Endodermal cell (in vitro differentiated cells): ENCODE measurements around the gene GAL3ST3. TPM values are rescaled to one million over a fixed set of nuclear protein-coding genes. Genes with fewer than 3 reads are reported as not detected.
A peak's percentile ranks its signal among the peaks of the same experiment; 100 is the strongest.

Experiments
- DNase-seq: peaks from one replicate; pipeline ENCODE4 v3.0.0-alpha.2; 2017
- H3K27ac ChIP-seq: 2 replicates; pipeline ENCODE4 v1.5.1; 2013; ENCODE audit warnings: mild to moderate bottlenecking, low read depth, low read length, moderate library complexity
- H3K27me3 ChIP-seq: 2 replicates; pipeline ENCODE4 v1.6.1; 2013; ENCODE audit warnings: mild to moderate bottlenecking, low read length, moderate library complexity; ENCODE audit not compliant: insufficient read depth, control insufficient read depth, poor library complexity, severe bottlenecking
- H3K36me3 ChIP-seq: 2 replicates; pipeline ENCODE4 v1.7.0; 2013; ENCODE audit warnings: mild to moderate bottlenecking, low read length, moderate library complexity; ENCODE audit not compliant: control insufficient read depth, insufficient read depth
- H3K4me1 ChIP-seq: one replicate; pipeline ENCODE4 v1.7.0; 2013; ENCODE audit warnings: low read length; ENCODE audit not compliant: control insufficient read depth, insufficient read depth
- H3K4me3 ChIP-seq: 2 replicates; pipeline ENCODE4 v1.5.1; 2013; ENCODE audit warnings: mild to moderate bottlenecking, low read length, moderate library complexity
- H3K9ac ChIP-seq: 2 replicates; pipeline ENCODE4 v1.6.1; 2013; ENCODE audit warnings: mild to moderate bottlenecking, low read length, moderate library complexity; ENCODE audit not compliant: poor library complexity, severe bottlenecking; ENCODE audit errors: extremely low read depth
- H3K9me3 ChIP-seq: 2 replicates; pipeline ENCODE4 v1.6.1; 2013; ENCODE audit warnings: mild to moderate bottlenecking, low read length, moderate library complexity; ENCODE audit not compliant: control insufficient read depth
- H3K27ac Mint-ChIP-seq: 2 replicates; pipeline ENCODE4 v1.8.0; 2020; ENCODE audit warnings: mixed read lengths
- H3K27me3 Mint-ChIP-seq: 2 replicates; pipeline ENCODE4 v1.8.0; 2021; ENCODE audit warnings: mild to moderate bottlenecking, mixed read lengths; ENCODE audit not compliant: insufficient read depth
- H3K36me3 Mint-ChIP-seq: 2 replicates; pipeline ENCODE4 v1.8.0; 2020; ENCODE audit warnings: low read depth, mixed read lengths
- H3K4me1 Mint-ChIP-seq: 2 replicates; pipeline ENCODE4 v1.8.0; 2020; ENCODE audit warnings: mixed read lengths
- H3K4me3 Mint-ChIP-seq: 2 replicates; pipeline ENCODE4 v1.8.0; 2020; ENCODE audit warnings: mild to moderate bottlenecking, moderate library complexity, mixed read lengths
- H3K9me3 Mint-ChIP-seq: 2 replicates; pipeline ENCODE4 v1.8.0; 2020; ENCODE audit warnings: mild to moderate bottlenecking, mixed read lengths
- WGBS, 2 experiments: methylation state at CpG; one replicate each; pipeline versions ENCODE4 v1.1.5 to v1.1.7; 2013; ENCODE audit warnings: missing lambda C conversion rate in 2 of 2, mixed read lengths in 1 of 2; ENCODE audit not compliant: insufficient coverage in 1 of 2, insufficient read length in 1 of 2; 5-methylcytosine and 5-hydroxymethylcytosine counted together
- total RNA-seq, 2 donors: library from RNA; stranded (reverse); fragmentation: NEBNext Ultra II Directional in 1 of 2; extraction: Animal tissue kit (Norgen Biotek cat#: 25700) in 1 of 2; gene quantifications; 2 replicates in 1 of 2; 3 replicates in 1 of 2; pipeline ENCODE4 v1.2.1, GENCODE V29; 2021
- TF ChIP-seq, protein P1 (sequence below): fragments of 200-600 bp; sonication (generic); conservative IDR thresholded peaks from 2 replicates; pipeline ENCODE4 v1.5.0; 2021; ENCODE audit warnings: antibody characterized with exemption, mild to moderate bottlenecking

GAL3ST3 gene
- total RNA-seq, 2 donors from 2014 or later: 7.4 to 11.2 TPM

DNA sequence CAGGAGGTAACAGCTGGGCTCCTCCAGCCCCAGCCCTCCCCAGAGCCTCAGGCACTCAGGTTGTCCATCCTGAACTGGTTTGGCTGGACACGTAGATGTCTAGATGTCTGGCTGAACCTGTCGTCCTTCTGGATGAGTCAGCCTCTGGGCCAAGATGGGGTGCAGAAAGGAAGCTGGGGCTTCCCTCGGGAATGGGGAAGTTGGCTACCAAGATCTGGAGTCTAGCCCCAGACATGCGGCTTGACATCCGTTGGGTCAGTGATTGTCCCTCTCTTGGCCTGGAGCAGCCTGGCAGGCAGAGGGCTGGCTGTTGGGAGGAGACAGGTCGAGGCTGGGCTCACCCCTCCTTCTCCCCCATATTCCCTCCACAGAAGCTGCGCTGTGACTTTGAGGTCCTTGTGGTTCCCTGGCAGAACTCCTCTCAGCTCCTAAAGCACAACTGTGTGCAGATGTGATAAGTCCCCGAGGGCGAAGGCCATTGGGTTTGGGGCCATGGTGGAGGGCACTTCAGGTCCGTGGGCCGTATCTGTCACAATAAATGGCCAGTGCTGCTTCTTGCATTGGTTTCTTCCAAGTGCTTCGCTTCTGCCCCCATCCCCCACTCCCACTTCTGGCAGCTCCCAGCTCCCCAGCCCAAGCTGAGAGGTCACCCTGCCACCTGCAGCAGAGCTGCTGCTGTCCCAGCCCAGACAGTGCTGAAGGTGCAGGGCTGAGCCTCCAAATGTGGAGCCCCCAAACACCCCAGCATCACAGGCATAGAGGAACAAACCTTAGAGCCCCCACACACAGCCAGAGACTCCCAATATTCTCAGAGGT lies 35.8 kb downstream of the GAL3ST3 start:
- no peaks in the 10 kb centered on the region for H3K9me3 ChIP-seq
- no peak overlapping the region for H3K27ac Mint-ChIP-seq
- H3K9ac ChIP-seq: no peak overlapping the region
- H3K4me1 ChIP-seq: peaks cover 11% of the 10 kb centered on the region
- H3K36me3 ChIP-seq: no peaks in the 10 kb centered on the region
- H3K9me3 Mint-ChIP-seq: no peaks in the 10 kb centered on the region
- no peak overlapping the region for H3K4me3 ChIP-seq
- peaks cover 20% of the 10 kb centered on the region for H3K4me1 Mint-ChIP-seq
- no peak overlapping the region for H3K4me3 Mint-ChIP-seq
- TF ChIP-seq, protein P1, sequence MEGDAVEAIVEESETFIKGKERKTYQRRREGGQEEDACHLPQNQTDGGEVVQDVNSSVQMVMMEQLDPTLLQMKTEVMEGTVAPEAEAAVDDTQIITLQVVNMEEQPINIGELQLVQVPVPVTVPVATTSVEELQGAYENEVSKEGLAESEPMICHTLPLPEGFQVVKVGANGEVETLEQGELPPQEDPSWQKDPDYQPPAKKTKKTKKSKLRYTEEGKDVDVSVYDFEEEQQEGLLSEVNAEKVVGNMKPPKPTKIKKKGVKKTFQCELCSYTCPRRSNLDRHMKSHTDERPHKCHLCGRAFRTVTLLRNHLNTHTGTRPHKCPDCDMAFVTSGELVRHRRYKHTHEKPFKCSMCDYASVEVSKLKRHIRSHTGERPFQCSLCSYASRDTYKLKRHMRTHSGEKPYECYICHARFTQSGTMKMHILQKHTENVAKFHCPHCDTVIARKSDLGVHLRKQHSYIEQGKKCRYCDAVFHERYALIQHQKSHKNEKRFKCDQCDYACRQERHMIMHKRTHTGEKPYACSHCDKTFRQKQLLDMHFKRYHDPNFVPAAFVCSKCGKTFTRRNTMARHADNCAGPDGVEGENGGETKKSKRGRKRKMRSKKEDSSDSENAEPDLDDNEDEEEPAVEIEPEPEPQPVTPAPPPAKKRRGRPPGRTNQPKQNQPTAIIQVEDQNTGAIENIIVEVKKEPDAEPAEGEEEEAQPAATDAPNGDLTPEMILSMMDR: no peak
- no peaks in the 10 kb centered on the region for H3K27me3 ChIP-seq
- H3K27ac ChIP-seq: no peak overlapping the region
- no peaks in the 10 kb centered on the region for H3K36me3 Mint-ChIP-seq
- WGBS, 2 experiments: 87 to 91% methylated on average over 9 to 12 of the region's 12 CpGs
- H3K27me3 Mint-ChIP-seq: peaks cover 8% of the 10 kb centered on the region
- peak; percentile 64 for DNase-seq

DNA sequence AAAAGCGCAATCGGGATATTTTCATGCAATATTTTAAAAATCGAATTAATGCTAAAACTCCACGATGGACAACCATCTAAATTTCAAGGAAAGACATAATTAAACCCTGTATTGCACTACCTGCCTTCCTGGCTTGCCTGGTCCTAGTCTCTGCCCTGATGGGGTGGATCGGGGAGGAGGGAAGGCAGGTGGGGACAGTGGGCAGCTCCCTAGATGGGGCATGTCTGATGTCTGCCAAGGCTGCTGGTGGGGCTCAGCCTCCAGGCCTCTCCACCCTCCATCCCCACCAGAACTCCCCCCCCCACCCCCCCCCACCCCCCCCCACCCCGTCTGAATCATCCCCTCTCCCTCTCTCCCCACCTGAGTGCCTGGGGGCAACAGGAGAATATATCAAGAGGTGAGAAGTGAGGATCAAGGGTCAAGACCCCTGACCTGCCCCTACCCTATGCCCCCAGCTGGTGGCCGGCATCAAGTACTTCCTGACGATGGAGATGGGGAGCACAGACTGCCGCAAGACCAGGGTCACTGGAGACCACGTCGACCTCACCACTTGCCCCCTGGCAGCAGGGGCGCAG lies 36.5 kb downstream of the GAL3ST3 start:
- no peak for DNase-seq
- 84 to 90% methylated on average over 7 to 11 of the region's 12 CpGs for WGBS, 2 experiments
- Histone ChIP-seq H3K9me3 (no peaks in the 10 kb centered on the region), H3K4me1 (peaks cover 17% of the 10 kb centered on the region), H3K27me3 (no peaks in the 10 kb centered on the region), H3K4me3 (no peak overlapping the region), H3K27ac (no peak overlapping the region), H3K36me3 (no peaks in the 10 kb centered on the region), H3K9ac (no peak overlapping the region)
- TF ChIP-seq, protein P1: no peak
- H3K9me3 Mint-ChIP-seq: no peaks in the 10 kb centered on the region
- H3K4me3 Mint-ChIP-seq: no peak overlapping the region
- H3K36me3 Mint-ChIP-seq: no peaks in the 10 kb centered on the region
- H3K27me3 Mint-ChIP-seq: peaks cover 8% of the 10 kb centered on the region
- no peak overlapping the region for H3K27ac Mint-ChIP-seq
- peaks cover 25% of the 10 kb centered on the region for H3K4me1 Mint-ChIP-seq

DNA sequence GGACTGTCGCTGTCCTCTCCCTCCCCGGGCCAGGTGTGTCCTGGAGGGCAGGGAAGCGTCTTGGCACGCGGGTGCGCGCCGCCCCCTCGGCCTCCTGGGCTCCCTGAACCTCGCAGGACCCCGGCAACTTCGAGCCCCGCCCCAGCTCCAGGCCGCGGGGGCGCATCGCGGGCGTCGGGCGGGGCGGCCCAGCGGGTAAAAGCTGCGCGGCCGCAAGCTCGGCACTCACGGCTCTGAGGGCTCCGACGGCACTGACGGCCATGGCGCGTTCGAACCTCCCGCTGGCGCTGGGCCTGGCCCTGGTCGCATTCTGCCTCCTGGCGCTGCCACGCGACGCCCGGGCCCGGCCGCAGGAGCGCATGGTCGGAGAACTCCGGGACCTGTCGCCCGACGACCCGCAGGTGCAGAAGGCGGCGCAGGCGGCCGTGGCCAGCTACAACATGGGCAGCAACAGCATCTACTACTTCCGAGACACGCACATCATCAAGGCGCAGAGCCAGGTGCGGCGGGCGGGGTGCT lies 37.1 kb downstream of the GAL3ST3 start, which contains the start of gene CST6:
Gene CST6 (plus strand): TSS at position 224 of the 519 bp plus-strand sequence. CDS start 37 bp downstream, at position 261.
- H3K4me3 Mint-ChIP-seq: no peak within 1 kb of the TSS
- no peak within 1 kb of the TSS for H3K27ac Mint-ChIP-seq
- no peak within 1 kb of the TSS for H3K9ac ChIP-seq
- no peaks in the 10 kb centered on the region for H3K27me3 ChIP-seq
- WGBS, 2 experiments: 84% methylated on average over 31 to 61 of the region's 61 CpGs
- TF ChIP-seq, protein P1: no peak
- H3K27me3 Mint-ChIP-seq: peaks cover 8% of the 10 kb centered on the region
- no peak within 1 kb of the TSS for H3K27ac ChIP-seq
- peaks cover 22% of the 10 kb centered on the region for H3K4me1 ChIP-seq
- no peaks in the 10 kb centered on the region for H3K36me3 Mint-ChIP-seq
- no peaks in the 10 kb centered on the region for H3K9me3 ChIP-seq
- H3K36me3 ChIP-seq: no peaks in the 10 kb centered on the region
- peaks cover 29% of the 10 kb centered on the region for H3K4me1 Mint-ChIP-seq
- DNase-seq: peak; percentile 76
- H3K4me3 ChIP-seq: no peak within 1 kb of the TSS
- no peaks in the 10 kb centered on the region for H3K9me3 Mint-ChIP-seq
